ENCODE data around the gene DIRAS1.
"Not testable (repeated sequence)": the region's sequence is repeated elsewhere in the genome, so short reads cannot be mapped to it uniquely, and the experiment has no call there.

DIRAS1 gene

DNA sequence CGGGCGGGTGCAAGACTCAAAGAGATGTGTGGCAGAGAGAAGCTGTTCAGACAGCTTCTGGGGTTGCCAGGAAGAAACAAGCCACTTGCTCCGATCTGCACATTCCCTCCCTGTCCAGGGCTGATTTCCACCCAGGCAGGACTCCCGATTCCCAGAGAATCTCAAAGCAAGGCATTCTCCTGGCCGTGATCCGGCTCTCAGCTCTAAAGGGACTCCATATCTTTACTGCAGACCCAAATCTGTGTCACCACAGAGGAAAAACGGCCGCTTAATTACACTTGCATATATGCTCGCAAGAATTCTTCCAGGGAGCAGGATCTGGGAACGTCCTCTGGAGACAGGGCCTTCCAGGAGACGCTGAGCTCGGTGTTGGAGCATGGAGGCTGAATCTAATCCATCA is 44.3 kb downstream of the DIRAS1 start:
- H3K9me3 Mint-ChIP-seq: peaks cover 18% of the 10 kb centered on the region
- peak overlapping the region; percentile 77 for H3K27ac Mint-ChIP-seq
- H3K4me3 Mint-ChIP-seq: no peak overlapping the region
- intact Hi-C loops (cut with micrococcal nuclease): no loop called here
- peaks cover 55% of the 10 kb centered on the region for H3K4me1 Mint-ChIP-seq (ENCODE audit: low read depth)
- peaks cover 6% of the 10 kb centered on the region for H3K36me3 Mint-ChIP-seq (ENCODE audit: low read depth)
- peaks cover 4% of the 10 kb centered on the region for H3K27me3 Mint-ChIP-seq

DNA sequence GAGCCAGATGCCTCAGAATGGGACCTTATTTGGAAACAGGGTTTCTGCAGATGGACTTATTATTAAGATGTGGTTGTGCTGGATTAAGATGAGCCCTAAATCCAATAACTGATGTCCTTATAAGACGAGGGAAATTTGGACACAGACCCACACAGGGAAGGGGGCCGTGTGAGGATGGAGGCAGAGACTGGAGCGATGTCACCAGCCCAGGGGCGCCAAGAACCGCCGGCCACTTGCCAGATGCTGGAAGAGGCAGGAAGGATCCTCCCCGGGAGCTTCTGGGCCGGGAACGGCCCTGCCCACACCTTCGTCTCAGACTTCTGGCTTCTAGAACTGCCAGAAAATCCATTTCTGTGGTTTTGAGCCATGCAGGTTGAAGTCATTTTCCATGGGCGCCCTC is 45.3 kb downstream of the DIRAS1 start:
- Mint-ChIP-seq H3K36me3 (ENCODE audit: low read depth) (peaks cover 6% of the 10 kb centered on the region), H3K4me1 (ENCODE audit: low read depth) (peaks cover 48% of the 10 kb centered on the region), H3K4me3 (no peak overlapping the region), H3K27ac (no peak overlapping the region), H3K27me3 (peaks cover 4% of the 10 kb centered on the region), H3K9me3 (peaks cover 18% of the 10 kb centered on the region)
- intact Hi-C loops (cut with micrococcal nuclease): no loop called here

DNA sequence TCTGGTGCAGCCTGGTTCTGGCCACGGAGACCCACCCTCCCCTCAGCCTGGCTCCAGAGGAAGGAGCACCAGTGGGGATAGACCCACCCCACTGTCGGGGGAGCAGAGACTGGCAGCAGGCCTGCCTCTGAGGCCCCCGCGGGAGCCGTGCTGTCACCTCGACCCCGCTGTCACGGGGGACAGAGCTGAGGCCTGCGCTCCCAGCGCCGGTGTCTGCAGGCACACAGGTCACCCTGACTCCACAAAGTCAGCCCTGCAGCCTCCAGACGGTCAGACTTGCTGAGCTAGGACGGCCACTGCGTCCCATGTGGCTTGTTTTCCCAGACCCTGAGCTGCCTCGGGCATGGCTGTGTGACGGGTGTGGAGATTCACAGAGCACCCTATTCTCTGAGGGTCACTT is 51.0 kb downstream of the DIRAS1 start:
- Mint-ChIP-seq H3K4me3 (no peak overlapping the region), H3K27ac (no peak overlapping the region), H3K36me3 (ENCODE audit: low read depth) (no peaks in the 10 kb centered on the region), H3K27me3 (no peaks in the 10 kb centered on the region), H3K9me3 (no peaks in the 10 kb centered on the region), H3K4me1 (ENCODE audit: low read depth) (peaks cover 4% of the 10 kb centered on the region)
- intact Hi-C loops (cut with micrococcal nuclease): no loop called here

DNA sequence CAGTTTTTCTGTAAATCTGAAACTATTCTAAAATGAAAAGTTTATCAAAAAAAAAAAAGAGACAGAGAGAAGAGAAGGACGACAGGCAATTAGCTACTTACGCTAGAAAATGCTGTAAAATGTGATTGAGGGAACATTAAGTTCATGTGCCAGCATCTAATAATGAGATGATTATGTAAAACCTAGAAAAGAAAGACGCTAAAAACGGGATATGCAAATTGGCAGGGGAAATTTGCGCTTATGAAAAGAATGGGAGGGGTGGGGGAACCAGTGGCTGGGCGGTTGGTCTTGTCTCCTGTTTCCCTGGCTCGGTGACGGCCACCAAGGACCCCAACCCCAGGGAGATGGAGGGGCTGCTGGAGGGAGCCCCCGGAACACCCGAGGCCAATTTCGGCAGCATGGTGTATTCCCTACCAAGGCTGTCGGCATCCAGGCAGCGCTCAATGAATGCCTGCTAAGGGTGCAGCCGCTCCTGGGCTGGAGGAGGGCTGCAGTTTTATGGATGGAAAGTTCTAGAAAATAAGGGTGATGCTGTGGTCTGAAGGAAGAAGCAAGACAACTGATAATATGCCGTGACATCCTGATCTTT is 52.9 kb downstream of the DIRAS1 start:
- Mint-ChIP-seq H3K4me1 (ENCODE audit: low read depth) (peaks cover 10% of the 10 kb centered on the region), H3K27me3 (no peaks in the 10 kb centered on the region), H3K9me3 (peaks cover 4% of the 10 kb centered on the region), H3K27ac (no peak overlapping the region), H3K36me3 (ENCODE audit: low read depth) (no peaks in the 10 kb centered on the region), H3K4me3 (no peak overlapping the region)
- intact Hi-C loops (cut with micrococcal nuclease): no loop called here

DNA sequence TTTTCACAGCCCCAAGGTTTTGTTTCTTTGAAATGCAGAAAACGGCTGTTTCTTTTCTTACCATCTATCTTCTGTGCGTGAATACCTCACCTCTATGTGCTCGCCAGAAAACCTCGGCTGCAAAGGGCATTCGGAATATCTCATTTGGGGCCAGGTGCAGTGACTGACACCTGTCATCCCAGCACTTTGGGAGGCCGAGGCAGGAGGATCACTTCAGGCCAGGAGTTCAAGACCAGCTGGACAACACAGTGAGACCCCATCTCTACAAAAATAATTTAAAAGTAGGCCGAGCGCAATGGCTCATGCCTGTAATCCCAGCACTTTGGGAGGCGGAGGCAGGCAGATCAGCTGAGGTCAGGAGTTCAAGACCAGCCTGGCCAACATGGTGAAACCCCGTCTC is 53.8 kb downstream of the DIRAS1 start:
- H3K4me3 Mint-ChIP-seq; H3K36me3 Mint-ChIP-seq (ENCODE audit: low read depth); H3K27ac Mint-ChIP-seq; H3K4me1 Mint-ChIP-seq (ENCODE audit: low read depth); H3K27me3 Mint-ChIP-seq; intact Hi-C loops (cut with micrococcal nuclease): not testable (repeated sequence)
- H3K9me3 Mint-ChIP-seq: peaks cover 13% of the 10 kb centered on the region

DNA sequence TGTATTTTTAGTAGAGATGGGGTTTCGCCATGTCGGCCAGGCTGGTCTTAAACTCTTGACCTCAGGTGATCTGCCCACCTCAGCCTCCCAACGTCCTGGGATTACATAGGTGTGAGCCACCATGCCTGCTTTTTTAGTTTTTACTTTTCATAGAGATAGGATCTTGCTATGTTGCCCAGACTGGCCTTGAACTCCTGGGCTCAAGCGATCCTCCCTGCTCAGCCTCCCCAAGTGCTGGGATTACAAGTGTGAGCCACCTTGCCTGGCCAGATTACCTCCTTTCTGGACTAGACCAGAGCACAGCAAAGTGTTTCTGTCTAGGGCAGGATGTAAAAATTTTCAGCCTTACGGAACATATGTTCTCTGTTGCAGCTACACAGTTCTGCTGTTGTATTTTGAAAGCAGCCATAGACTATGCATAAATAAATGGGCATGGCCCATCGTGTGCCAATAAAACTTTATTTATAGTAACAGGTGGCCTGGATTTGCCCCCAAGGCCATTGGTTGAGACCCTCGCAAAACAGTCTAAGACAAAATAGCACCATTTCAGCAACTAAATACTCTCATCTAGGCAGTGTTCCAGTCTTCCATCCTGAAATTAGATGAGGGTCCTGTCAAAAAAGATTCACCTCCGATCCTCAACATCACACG is 54.7 kb downstream of the DIRAS1 start:
- H3K4me1 Mint-ChIP-seq (ENCODE audit: low read depth): peaks cover 10% of the 10 kb centered on the region

DNA sequence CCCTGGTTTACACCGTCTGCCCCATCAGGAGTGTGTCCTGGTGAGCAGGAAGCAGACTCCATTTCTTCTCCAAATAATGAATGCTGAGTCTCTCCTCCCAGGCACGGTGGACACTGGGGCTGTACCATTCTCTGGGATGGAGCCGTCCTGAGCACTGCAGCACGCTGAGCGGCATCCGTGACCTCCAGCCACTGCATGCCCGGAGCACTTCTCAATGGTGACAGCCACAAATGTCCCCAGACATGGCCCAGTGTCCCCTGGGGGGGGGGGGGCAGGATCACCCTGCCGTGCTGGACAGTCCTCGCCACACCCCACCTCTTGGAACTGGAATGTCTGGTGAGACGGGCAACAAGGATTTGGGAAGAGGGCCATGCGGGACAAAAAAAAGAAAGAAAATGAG is 56.1 kb downstream of the DIRAS1 start:
- peaks cover 10% of the 10 kb centered on the region for H3K4me1 Mint-ChIP-seq (ENCODE audit: low read depth)
- intact Hi-C loops (cut with micrococcal nuclease): no loop called here
- H3K36me3 Mint-ChIP-seq (ENCODE audit: low read depth): no peaks in the 10 kb centered on the region
- H3K27me3 Mint-ChIP-seq: no peaks in the 10 kb centered on the region
- no peak overlapping the region for H3K4me3 Mint-ChIP-seq
- no peak overlapping the region for H3K27ac Mint-ChIP-seq
- H3K9me3 Mint-ChIP-seq: peaks cover 25% of the 10 kb centered on the region

More for the DNA sequence above, 54.7 kb downstream of the DIRAS1 start:
- H3K4me3 Mint-ChIP-seq: no peak overlapping the region
- H3K9me3 Mint-ChIP-seq: peaks cover 22% of the 10 kb centered on the region
- intact Hi-C loops (cut with micrococcal nuclease): no loop called here
- H3K36me3 Mint-ChIP-seq (ENCODE audit: low read depth): no peaks in the 10 kb centered on the region
- H3K27me3 Mint-ChIP-seq: no peaks in the 10 kb centered on the region
- no peak overlapping the region for H3K27ac Mint-ChIP-seq
